ENCODE results near the gene WDR90. TPM values are rescaled to one million over a fixed set of nuclear protein-coding genes. Genes with fewer than 3 reads are reported as not detected.

The WDR90 gene
- total and polyA plus RNA-seq, 2 of the 13 experiments (the other 11 are each of a cell fraction or from before 2014, with no cell fraction given): 14.9 to 28.9 TPM

DNA sequence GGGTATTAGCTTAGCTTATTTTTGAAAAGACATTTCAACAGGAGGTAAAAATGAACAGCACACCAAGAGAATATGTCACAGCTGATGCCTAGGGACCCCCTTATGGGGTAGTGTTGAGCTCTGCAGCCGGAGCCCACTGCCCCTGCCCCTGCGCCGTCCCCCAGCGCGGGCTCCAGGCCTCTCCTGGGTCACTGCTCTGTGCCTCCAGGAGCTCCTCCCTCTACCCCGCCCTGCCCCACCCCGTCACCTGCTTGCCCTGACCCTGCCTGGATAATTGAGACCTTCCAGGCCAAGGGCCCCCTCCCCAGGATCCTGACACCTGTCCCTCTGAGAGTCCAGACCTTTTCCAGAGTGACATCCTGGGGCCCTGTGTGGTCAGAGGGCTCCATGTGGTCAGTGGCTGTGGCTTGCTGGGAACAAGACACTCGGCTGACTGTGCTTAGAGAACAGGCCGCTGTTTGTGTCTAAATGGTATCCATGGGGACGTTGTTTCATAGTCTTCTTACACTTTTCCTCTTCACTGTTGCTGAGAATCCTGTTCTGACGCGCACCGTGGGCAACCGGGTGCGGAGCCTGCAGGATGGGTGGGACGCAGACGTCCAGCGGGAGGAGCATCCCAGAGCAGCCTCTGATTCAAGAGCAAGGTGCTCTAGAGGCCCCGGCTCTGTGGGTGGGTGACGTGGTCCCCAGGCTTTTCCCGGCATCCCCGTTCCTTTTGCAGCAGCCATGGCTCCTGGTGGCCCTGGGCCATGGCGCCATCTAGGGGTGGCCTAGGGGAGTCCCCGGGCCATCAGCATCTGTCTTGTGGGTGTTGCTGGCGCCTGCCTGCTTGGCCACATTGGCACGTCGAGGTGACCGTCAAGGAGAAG is 38.4 kb upstream of the WDR90 start (continued):
- TF ChIP-seq, protein P1, sequence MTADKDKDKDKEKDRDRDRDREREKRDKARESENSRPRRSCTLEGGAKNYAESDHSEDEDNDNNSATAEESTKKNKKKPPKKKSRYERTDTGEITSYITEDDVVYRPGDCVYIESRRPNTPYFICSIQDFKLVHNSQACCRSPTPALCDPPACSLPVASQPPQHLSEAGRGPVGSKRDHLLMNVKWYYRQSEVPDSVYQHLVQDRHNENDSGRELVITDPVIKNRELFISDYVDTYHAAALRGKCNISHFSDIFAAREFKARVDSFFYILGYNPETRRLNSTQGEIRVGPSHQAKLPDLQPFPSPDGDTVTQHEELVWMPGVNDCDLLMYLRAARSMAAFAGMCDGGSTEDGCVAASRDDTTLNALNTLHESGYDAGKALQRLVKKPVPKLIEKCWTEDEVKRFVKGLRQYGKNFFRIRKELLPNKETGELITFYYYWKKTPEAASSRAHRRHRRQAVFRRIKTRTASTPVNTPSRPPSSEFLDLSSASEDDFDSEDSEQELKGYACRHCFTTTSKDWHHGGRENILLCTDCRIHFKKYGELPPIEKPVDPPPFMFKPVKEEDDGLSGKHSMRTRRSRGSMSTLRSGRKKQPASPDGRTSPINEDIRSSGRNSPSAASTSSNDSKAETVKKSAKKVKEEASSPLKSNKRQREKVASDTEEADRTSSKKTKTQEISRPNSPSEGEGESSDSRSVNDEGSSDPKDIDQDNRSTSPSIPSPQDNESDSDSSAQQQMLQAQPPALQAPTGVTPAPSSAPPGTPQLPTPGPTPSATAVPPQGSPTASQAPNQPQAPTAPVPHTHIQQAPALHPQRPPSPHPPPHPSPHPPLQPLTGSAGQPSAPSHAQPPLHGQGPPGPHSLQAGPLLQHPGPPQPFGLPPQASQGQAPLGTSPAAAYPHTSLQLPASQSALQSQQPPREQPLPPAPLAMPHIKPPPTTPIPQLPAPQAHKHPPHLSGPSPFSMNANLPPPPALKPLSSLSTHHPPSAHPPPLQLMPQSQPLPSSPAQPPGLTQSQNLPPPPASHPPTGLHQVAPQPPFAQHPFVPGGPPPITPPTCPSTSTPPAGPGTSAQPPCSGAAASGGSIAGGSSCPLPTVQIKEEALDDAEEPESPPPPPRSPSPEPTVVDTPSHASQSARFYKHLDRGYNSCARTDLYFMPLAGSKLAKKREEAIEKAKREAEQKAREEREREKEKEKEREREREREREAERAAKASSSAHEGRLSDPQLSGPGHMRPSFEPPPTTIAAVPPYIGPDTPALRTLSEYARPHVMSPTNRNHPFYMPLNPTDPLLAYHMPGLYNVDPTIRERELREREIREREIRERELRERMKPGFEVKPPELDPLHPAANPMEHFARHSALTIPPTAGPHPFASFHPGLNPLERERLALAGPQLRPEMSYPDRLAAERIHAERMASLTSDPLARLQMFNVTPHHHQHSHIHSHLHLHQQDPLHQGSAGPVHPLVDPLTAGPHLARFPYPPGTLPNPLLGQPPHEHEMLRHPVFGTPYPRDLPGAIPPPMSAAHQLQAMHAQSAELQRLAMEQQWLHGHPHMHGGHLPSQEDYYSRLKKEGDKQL (CRISPR knock-in tag; IDR thresholded peaks at IDR 0.05; ENCODE audit: low read depth): no peak
- TF ChIP-seq HIVEP1 (CRISPR knock-in tag; IDR thresholded peaks at IDR 0.05): peak; percentile 53; the same call in 1 of the 2 replicates
- no peak for TF ChIP-seq ZNF224 (CRISPR knock-in tag; IDR thresholded peaks at IDR 0.05)
- TF ChIP-seq POLR2AphosphoS5 (IDR thresholded peaks at IDR 0.05; ENCODE audit: low read depth, low read length): no peak
- TF ChIP-seq, protein P2, sequence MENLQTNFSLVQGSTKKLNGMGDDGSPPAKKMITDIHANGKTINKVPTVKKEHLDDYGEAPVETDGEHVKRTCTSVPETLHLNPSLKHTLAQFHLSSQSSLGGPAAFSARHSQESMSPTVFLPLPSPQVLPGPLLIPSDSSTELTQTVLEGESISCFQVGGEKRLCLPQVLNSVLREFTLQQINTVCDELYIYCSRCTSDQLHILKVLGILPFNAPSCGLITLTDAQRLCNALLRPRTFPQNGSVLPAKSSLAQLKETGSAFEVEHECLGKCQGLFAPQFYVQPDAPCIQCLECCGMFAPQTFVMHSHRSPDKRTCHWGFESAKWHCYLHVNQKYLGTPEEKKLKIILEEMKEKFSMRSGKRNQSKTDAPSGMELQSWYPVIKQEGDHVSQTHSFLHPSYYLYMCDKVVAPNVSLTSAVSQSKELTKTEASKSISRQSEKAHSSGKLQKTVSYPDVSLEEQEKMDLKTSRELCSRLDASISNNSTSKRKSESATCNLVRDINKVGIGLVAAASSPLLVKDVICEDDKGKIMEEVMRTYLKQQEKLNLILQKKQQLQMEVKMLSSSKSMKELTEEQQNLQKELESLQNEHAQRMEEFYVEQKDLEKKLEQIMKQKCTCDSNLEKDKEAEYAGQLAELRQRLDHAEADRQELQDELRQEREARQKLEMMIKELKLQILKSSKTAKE (CRISPR knock-in tag; IDR thresholded peaks at IDR 0.05; ENCODE audit: borderline replicate concordance): no peak
- peak; percentile 15; the same call in 1 of the 2 replicates for TF ChIP-seq PATZ1 (CRISPR knock-in tag; IDR thresholded peaks at IDR 0.05)
- no peak for TF ChIP-seq ZNF670 (CRISPR knock-in tag; IDR thresholded peaks at IDR 0.05; ENCODE audit: borderline replicate concordance)
- no peak for TF ChIP-seq ZBTB49 (CRISPR knock-in tag; IDR thresholded peaks at IDR 0.05; ENCODE audit: borderline replicate concordance)
- no peak for TF ChIP-seq CHD4 (IDR thresholded peaks at IDR 0.05; ENCODE audit: borderline replicate concordance, low read length)
- no peak for TF ChIP-seq NFATC3 (CRISPR knock-in tag; IDR thresholded peaks at IDR 0.05)
- no peak for TF ChIP-seq FOXM1 (CRISPR knock-in tag; IDR thresholded peaks at IDR 0.05)
- TF ChIP-seq ZFP82 (CRISPR knock-in tag; IDR thresholded peaks at IDR 0.05; ENCODE audit: borderline replicate concordance): no peak
- TF ChIP-seq NFYC (CRISPR knock-in tag; IDR thresholded peaks at IDR 0.05): peak; percentile 21; the same call in 1 of the 2 replicates
- TF ChIP-seq NR2F2 (IDR thresholded peaks at IDR 0.05; ENCODE audit: borderline replicate concordance, low read depth): 0 out of 2 replicates have a peak, but pooled peaks have one; percentile 15
- no peak for TF ChIP-seq RBFOX2 (IDR thresholded peaks at IDR 0.05; ENCODE audit: low read depth, low read length)
- no peak for TF ChIP-seq MAFK (conservative IDR thresholded peaks at IDR 0.05 in 1 of 2, IDR thresholded peaks at IDR 0.05 in 1 of 2; ENCODE audit: low read length in 2 of 2)
